Mononuclear cell (primary cell): Measurements from ENCODE around the gene SPECC1L. TPM values are rescaled to one million over a fixed set of nuclear protein-coding genes. Genes with fewer than 3 reads are reported as not detected.

Experiments used
- H3K27me3 ChIP-seq: 2 replicates; pipeline ENCODE4 v1.6.0; 2011; ENCODE audit warnings: low read length, control low read depth; ENCODE audit not compliant: insufficient read depth
- H3K4me1 ChIP-seq: 2 replicates; pipeline ENCODE4 v1.5.1; 2011; ENCODE audit warnings: mild to moderate bottlenecking, low read length, control low read depth; ENCODE audit not compliant: insufficient read depth
- H3K4me3 ChIP-seq: 2 replicates; pipeline ENCODE4 v1.5.1; 2011; ENCODE audit warnings: mild to moderate bottlenecking, low read length, moderate library complexity
- H3K9me3 ChIP-seq: 2 replicates; pipeline ENCODE4 v1.5.1; 2011; ENCODE audit warnings: low read depth, mild to moderate bottlenecking, control low read depth, low read length
- total RNA-seq: library from RNA; depleted of rRNA; stranded (reverse); fragments of >200 nt; gene quantifications from one replicate; pipeline ENCODE4 v1.2.3, GENCODE V29; 2012

SPECC1L gene
- total RNA-seq, 1 donor, result 18.3 TPM

DNA sequence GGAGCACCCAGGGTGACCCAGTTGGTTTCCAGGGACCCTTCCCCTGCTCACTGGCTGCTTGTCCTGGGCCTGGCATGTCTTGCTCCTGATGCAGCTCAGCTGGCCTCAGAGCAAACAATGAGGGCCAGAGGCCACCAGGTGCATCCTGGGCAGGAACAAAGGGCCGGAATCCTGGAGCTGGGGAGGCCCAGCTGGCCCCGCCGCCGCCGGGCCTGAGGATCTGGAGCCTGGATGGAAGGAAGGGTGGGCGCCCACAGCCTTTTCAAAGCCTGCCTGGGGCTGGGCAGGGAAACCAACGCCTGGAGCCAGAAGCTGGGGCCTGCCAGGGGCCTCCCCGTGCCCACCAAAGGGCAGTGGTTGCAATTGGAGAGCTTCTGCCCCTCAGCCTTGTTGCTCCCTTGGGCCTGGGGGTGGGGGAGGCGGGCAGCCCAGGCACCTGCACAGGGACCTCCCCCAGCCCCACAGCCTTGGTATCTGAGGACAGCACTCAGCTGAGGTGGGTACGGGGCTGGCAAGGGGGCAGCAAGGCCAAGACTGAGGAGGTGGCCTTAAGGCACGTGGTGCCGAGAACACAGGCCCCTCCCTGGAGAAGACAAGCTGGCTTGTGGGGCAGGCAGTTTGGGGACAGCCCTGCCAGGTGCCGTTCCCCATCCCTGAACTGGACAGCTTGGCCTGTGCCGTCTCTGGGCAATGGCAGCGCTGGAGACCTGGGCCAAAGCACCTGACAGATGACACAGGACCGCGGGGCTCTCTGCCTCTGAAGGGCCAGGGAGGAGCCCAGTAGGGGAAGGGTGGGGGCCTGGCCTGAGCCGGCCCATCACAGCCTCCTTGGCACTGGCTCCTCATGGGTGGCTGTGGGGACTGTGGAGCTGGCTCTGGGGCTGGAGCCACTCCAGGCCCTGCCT lies 149.7 kb downstream of the SPECC1L start:
- peaks cover 16% of the 10 kb centered on the region for H3K4me1 ChIP-seq
- no peaks in the 10 kb centered on the region for H3K27me3 ChIP-seq
- H3K4me3 ChIP-seq, result no peak overlapping the region
- no peaks in the 10 kb centered on the region for H3K9me3 ChIP-seq

- no peaks in the 10 kb centered on the region for H3K9me3 ChIP-seq
- no peaks in the 10 kb centered on the region for H3K27me3 ChIP-seq
- H3K4me3 ChIP-seq, result no peak overlapping the region
- peaks cover 22% of the 10 kb centered on the region for H3K4me1 ChIP-seq
These were observed 150.3 kb downstream of the SPECC1L start for GRCh38 chr22:24420977-24421343.

DNA sequence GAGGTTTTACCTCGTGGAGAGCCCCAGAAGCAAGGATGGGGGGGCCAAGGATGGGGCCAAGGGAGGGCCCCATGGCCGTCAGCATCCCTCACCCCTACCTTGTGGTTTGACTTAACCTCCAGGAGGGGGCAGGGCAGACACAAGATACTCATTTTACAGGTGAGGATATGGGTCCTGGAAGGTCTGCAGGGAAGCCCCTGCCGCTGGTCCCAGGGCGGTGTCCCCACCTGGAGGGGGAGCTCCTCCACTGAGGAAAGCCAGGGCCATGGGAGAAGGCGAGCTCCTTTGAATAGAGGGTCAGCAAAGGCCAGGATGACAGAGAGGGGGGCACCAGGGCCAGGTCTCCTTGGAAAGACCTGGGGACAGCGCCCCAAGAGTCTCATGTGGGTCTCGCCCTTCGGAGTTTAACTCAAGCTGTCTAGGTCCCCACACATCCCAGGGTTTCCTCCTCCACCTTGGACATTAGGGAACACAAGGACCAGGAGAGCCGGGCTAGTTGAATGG lies 150.8 kb downstream of the SPECC1L start:
- Histone ChIP-seq H3K4me1 (peaks cover 27% of the 10 kb centered on the region), H3K27me3 (no peaks in the 10 kb centered on the region), H3K9me3 (no peaks in the 10 kb centered on the region), H3K4me3 (no peak overlapping the region)

GRCh38 chr22:24422102-24422665 lies 151.6 kb downstream of the SPECC1L start:
- Histone ChIP-seq H3K9me3 (no peaks in the 10 kb centered on the region), H3K27me3 (no peaks in the 10 kb centered on the region), H3K4me3 (no peak overlapping the region), H3K4me1 (peaks cover 34% of the 10 kb centered on the region)

DNA sequence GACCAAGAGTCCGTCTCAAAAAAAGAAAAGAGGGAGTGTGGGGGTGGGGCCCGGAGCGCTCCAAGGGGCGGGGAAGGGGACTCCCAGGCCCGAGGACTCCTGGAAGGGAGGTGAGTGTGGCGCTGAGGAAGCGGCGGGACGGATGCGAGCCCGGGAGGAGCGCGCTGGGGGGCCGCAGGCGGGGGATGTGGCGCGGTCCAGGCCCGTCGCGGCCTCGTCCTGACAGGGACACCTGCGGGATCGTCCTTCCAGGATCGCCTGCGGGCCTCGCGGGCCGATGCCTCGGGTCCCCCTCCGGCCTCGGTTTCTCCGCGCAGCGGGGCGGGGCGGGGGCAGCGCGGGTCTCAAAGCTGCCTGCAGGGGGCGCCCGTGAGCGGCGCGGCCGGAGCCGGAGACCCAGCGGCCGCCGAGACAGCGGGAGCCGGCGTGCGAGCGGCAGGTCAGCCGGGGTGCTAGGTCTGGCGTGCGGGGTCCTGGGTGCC lies 152.9 kb downstream of the SPECC1L start:
- Histone ChIP-seq H3K4me3 (peak overlapping the region; percentile 44), H3K9me3 (no peaks in the 10 kb centered on the region), H3K4me1 (peaks cover 48% of the 10 kb centered on the region), H3K27me3 (no peaks in the 10 kb centered on the region)

GRCh38 chr22:24424001-24424900 lies 153.6 kb downstream of the SPECC1L start:
- H3K27me3 ChIP-seq, result no peaks in the 10 kb centered on the region
- H3K9me3 ChIP-seq, result no peaks in the 10 kb centered on the region
- peak overlapping the region; percentile 44 for H3K4me3 ChIP-seq
- H3K4me1 ChIP-seq, result peaks cover 55% of the 10 kb centered on the region

DNA sequence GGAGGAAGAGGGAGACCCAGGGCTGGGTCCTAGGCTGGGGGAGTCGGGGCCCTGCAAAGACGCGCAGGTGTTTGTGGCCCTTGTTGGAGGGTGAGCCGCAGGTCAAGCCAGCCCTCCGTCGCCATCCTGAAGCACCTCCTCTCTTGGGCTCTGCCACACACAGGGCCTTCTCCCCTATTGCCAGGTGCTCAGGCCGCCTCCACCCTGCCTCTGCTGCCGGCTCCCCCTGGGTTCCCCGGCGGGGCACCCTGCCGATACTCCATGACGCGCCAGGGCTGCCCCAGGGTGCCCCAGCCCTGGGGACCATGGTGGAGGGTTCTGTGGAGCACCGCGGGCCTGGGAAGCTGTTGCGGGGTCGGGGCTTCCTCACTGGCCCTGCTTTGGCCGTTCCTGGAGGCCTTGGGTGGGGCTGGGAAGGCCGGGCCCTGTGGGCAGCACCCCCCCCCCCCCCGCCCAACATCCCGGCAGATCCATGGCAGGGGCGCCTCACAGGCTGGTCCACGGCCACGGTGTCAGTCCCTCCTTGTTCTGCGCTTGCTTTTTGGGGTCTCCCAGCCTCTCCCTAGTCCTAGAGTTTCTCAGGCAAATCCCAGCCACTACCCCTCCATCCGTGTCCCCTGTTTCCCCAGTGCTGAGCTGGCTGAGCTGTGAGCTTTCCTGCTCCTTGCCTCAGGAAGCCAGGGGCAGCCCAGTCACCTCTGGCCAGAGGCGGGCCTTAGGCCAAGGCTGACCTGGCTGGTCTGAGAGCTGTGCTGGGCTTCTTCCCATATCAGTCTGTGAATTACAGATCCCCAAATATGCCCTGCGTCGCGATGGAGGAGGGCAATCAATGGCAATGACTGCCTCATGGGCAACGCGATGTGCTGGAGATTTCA lies 154.5 kb downstream of the SPECC1L start:
- Histone ChIP-seq H3K27me3 (no peaks in the 10 kb centered on the region), H3K4me3 (peak overlapping the region; percentile 44), H3K4me1 (peaks cover 64% of the 10 kb centered on the region), H3K9me3 (no peaks in the 10 kb centered on the region)

DNA sequence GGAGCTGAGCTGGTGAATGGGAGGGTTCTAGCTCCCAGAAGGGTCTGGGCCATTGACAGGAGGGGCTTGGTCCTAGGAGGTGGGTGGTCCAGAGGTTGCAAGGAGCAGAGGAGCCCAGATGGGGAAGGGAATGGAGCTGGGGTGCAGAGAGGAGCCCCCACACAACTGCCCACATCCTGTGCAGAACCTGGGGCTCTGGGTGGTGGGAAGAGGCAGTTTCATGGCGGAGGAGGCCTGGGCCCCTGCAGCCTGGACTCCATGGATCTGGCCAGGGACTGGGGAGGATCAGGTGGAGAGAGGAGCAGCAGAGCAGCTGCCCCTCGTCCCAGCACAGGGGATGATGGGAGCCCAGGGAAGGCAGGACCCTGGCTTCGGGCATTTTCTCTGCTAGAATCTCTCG lies 155.8 kb downstream of the SPECC1L start:
- Histone ChIP-seq H3K4me1 (peaks cover 77% of the 10 kb centered on the region), H3K9me3 (no peaks in the 10 kb centered on the region), H3K27me3 (no peaks in the 10 kb centered on the region), H3K4me3 (no peak overlapping the region)

DNA sequence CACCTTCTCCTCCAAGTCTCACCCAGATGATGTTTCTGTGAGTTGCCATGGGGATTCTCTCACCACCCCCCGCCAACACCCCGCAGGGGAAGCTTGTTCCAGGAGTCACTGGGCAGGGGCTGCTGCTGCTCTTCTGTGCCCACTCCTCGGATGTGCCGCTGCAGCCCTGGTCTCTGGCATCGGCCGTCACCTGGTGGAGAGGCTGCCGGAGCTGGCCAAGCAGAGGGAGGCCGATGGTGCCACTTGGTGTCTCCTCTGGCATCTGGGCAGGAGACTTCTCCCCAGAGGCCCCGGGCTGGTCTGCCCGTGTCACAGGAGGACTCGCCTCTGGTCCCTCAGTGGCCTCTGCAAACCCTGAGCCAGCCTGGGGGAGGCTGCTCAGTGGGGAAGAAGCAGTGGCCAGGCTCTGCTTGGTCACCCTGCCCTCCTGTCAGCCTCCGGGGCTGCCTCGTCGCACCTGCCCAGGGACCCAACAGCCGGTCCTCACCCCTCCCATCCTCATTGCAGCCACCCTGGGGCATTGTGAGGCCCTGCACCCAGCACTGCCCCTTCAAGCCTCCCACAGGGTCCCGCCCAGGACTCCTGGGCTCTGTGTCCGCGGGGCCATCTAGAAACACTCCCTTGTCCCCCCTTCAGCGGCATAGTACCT lies 156.3 kb downstream of the SPECC1L start:
- peaks cover 82% of the 10 kb centered on the region for H3K4me1 ChIP-seq
- H3K27me3 ChIP-seq, result no peaks in the 10 kb centered on the region
- peak overlapping the region; percentile 48 for H3K4me3 ChIP-seq
- no peaks in the 10 kb centered on the region for H3K9me3 ChIP-seq

DNA sequence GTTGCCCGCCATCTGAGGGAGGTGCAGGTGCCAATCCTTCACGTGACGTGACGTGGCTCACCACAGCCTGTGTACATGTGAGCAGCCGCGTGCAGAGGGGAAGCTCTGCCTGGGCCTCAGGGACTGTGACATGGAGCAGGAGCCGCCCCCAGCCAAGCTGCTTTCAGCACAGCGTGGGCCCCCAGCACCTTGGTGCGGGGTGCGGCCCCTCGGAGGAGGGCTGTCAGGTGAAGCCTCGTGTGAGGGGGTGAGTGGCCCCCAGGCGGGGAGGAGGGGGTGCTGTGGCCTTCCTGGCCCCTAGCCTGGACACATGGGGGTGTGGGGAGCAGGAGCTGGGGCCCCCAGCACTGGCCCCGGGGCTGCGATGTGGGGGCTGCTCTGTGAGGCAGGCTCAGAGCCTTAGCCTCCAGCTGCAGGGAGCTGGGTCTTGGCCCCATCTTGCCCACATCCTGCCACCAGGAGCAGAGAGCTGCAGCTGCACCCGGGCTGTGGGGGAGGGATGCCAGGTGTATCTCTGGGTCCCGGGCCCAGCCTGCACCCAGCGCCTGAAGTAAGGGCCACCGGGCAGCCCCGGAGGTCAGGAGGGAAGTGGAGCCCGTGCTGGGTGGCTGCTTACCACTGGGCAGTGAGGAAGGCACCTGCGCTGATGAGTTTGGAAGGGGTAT lies 157.0 kb downstream of the SPECC1L start, which contains the start of gene ADORA2A:
TSS of gene ADORA2A (plus strand) at position 100 of the 665 bp plus-strand sequence. CDS start 5,806 bp downstream, outside the sequence.
- Histone ChIP-seq H3K4me3 (peak within 1 kb of the TSS; percentile 48), H3K4me1 (peaks cover 89% of the 10 kb centered on the region), H3K9me3 (no peaks in the 10 kb centered on the region), H3K27me3 (no peaks in the 10 kb centered on the region)

DNA sequence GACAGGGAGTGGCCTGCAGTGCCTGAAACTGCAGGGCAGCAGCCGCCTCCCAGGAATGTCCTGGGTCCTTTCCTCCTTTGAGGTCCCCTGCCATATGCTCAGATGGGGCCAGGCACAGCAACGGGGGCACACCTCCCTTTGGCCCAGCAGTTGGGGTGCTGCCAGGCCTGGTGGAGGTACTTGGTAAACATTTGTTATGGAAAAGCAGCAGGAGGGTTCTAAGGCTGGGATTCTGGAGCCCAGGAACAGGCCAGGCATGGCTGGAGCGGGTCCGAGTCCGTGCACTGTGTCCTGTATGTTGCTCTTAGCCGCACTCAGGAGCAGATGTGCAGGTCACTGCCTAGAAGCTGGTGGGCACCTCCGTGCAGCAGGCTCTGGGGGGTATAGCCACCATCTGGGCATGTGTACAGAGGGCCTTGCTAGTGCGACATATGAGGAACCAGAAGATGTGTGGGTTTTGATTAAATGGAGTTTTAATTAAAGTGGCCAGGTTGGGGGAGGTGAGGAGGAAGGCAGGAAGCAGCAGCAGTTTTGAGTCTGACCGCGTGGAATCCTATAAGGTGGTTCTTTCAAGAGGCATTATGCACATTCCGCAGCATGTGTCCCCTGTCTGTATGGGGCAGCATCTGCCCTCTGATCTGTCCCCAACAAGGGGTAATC lies 158.2 kb downstream of the SPECC1L start:
- Histone ChIP-seq H3K9me3 (no peaks in the 10 kb centered on the region), H3K4me1 (peaks cover 98% of the 10 kb centered on the region), H3K27me3 (no peaks in the 10 kb centered on the region), H3K4me3 (peak overlapping the region; percentile 48)

DNA sequence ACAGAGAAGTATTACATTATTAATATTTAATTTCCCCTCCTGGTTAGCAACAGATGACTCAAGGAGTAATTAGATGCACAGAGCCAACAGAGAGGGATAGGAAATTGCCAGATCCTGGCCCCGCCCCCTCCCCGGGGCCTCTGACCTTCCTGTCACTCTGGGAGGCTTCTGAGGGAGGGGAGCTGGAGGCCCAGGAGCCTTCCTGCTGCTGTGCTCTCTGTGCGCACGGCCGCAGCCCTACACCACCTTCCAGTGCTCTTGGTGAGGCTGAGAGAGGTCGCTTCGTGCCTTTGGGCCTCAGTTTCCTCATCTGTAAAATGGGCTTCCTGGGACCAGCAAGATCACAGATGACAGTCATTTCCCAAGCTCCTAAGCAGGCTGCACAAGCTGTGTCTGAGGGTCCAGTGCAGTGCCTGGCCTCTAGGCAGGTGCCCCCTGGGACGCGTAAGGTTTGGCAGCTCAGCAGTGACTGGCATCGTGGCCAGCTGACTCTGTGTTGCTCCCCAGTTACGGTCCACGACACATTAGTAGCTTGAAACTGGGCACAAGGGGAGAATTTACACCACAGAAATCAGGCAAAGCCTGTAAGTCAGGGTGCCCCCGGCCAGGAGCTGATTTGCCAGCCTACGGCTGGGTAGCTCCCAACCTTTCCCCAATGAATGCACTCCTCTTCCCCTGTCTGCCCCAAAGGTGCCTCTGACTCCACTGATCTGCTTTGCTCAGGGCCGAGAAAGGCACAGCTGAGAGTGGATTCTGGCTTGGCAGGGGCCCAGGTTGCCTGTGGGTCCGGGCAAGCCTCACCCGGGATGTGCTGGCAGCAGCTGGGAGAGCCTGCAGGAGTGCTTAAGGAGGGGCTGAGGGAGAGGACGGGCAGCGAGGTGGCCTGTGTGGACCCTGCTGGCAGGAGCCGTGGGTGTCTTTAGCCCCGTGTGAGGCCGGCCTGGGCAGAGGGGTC lies 159.1 kb downstream of the SPECC1L start:
- peaks cover 99% of the 10 kb centered on the region for H3K4me1 ChIP-seq
- H3K4me3 ChIP-seq, result peak overlapping the region; percentile 48
- no peaks in the 10 kb centered on the region for H3K9me3 ChIP-seq
- no peaks in the 10 kb centered on the region for H3K27me3 ChIP-seq
